ENCODE data around the gene CAPZA2.
"Not testable (repeated sequence)": the region's sequence is repeated elsewhere in the genome, so short reads cannot be mapped to it uniquely, and the experiment has no call there.

DNA sequence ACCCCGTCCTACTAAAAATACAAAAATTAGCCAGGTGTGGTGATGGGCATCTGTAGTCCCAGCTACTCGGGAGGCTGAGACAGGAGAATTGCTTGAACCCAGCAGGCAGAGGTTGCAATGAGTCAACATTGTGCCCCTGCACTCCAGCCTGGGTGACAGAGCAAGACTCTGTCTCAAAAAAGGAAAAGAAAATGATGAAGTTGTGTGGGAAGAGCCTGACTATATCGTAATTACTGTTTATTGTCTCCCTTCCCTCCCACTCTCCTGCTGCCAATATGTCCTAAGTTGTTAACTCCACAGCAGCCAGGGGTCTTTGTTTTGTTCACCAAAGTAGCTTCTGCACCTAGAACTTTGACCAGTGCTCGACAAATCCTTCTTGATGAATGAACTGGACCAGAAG is 74.5 kb downstream of the CAPZA2 start:
- not testable (repeated sequence) for TF ChIP-seq CTCF (IDR thresholded peaks at IDR 0.05; ENCODE audit: low read length); EZH2 (IDR thresholded peaks at IDR 0.05; ENCODE audit: borderline replicate concordance, low read length)
